ENCODE measurements around the gene ANKRD62. TPM values are rescaled to one million over a fixed set of nuclear protein-coding genes. Genes with fewer than 3 reads are reported as not detected.
A peak's percentile ranks its signal among the peaks of the same experiment; 100 is the strongest.
"Not testable (repeated sequence)": the region's sequence is repeated elsewhere in the genome, so short reads cannot be mapped to it uniquely, and the experiment has no call there.

Gene ANKRD62
- total RNA-seq, 1 donor from 2014 or later, result not detected

DNA sequence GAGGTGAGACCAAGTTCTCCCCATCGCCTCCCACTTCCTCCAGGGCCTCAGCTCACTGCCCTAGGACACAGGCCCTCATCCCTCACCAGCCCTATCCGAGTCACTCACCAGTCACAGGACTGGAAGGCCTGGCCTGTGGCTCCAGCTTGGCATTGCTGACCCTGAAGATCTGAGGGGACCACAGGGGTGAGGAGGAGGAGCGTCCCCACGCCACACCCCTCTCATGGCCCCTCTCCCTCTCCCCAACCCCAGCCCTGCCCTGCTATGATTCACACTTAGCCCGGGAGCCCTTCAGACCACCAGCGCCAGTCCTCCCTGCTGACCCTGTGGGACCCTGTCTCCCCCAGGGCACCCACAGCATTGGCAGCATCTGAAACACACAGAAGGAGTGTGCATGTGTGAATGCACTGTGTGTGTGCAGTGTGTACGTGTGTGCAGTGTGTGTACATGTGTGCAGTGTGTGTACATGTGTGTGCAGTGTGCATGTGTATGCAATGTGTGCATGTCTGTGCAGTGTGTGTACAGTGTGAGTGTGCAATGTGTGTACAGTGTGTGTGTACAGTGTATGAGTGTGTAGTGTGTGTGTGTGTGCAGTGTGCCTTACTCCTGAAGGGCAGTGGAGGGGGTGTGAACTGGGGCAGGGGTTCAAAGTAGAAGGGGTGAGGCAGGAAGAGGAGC lies 29.4 kb upstream of the ANKRD62 start:
- ATAC-seq (no peak), DNase-seq (ENCODE audit: low spot score) (no peak)

DNA sequence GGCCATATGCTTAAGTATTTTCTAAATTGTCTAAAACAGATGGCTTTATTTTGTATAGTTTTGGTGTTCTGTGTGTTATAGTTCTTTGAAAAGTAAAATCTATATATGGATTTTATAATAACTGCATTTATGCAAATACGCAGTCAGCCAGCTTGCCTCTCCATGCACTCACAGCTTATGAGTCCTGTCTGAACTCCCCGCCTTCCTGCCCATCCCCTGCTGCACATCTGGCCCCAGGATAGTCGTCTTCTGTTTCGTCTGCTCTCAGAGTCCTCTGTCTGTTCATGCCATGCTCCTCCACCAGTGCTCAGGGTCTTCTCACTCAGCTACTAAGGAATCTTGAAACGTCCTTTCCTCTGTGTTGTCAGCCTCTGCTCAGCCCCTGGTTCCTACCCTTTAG lies 28.2 kb upstream of the ANKRD62 start:
- DNase-seq (ENCODE audit: low spot score) (no peak), ATAC-seq (no peak)

DNA sequence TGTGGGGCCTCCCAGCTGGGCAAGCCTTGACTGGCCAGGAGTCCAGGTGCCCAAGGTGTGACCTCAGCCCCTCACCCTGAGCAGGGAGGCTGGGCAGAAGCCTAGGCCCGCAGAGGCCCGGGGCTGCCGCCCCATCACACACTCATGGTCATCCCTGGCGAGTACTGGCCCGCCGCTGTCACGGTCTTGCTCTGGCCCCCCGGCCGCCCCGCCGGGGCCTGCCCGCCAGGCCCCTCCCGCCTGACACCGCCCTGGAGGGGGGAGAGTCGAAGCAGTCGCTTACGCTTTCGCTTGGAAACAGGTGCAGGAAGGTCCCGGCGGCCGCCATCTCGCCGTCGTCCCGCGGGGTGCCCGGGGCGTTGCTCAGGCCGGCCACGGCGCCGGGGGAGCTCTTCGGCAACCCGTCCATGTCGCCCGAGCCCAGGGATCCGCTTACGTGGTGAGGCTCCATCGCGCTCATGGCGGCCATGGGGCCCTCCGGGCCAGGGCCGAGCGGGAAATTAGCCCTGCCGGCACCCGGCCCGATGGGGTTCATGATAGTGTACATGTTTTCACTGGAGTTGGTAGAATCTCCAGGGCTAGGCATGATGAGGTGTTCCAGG lies 26.6 kb upstream of the ANKRD62 start:
- DNase-seq (ENCODE audit: low spot score) (no peak), ATAC-seq (no peak)

DNA sequence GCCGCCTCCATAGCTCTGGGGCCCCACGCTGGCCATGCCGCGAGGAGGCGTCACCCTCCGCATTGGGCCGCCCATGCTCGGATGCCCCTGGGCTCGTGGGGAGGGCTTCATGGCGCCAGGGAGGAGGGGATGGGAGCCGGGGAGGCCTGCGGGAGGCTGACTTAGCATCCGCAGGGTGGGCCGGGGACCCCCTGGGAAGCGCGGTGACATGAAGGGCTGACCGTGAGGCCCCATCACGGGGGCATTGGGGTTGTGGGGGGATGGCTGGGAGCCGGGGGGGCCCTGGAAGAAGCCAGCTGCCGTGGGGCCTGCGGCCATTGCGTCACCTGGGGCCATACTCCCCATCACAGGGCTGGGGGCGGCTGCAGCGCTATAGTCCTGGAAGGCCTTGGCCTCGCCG lies 26.0 kb upstream of the ANKRD62 start:
- DNase-seq (ENCODE audit: low spot score) (no peak), ATAC-seq (no peak)

DNA sequence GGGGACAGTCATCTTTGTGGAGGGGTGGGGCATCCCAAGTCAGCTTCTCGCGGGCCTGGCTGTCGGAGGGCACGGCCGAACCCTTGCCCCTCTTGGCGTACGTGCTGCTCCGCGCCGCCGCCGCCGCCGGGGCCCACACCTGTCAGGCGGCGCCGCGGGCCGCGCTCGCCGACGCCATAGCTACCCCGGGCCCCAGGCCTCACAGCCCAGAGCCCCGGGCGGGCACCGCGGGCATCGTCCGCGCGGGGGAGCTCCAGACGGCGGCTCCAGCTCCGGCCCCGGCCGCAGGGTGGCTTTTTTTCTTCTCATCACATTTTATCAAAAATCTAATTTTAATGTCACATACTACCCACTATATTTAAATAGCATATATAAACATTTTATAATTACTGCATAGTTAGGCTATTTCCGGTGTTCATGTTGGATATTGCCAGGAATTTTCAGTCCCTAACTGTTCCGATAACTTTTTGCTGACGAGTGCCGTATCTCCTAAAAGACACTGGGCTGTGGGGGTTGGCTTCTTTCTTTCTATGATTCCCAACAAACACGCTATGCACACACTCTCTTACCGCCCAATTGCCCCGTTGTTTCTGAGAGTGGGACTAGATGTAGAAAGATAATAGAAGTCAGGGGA lies 25.2 kb upstream of the ANKRD62 start:
- DNase-seq (ENCODE audit: low spot score), result not testable (repeated sequence)
- peak; percentile 37 for ATAC-seq

DNA sequence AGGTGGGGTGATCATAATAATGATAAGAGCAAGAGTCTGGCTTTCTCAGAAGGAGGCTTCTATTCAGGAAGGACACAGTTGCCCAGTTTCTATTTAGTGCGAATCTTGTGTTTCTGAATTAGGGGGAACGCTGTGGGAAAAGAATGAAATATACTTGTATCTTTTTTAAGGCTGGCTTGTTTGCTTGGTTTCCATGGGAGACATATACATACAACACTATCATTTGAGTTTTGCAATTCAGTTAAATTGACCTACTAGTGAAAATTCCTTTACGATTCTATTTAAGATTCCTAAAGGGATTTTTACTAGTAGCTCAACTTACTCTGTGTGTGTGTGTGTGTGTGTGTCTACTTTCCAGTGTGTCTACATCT lies 24.7 kb upstream of the ANKRD62 start:
- no peak for ATAC-seq
- no peak for DNase-seq (ENCODE audit: low spot score)

DNA sequence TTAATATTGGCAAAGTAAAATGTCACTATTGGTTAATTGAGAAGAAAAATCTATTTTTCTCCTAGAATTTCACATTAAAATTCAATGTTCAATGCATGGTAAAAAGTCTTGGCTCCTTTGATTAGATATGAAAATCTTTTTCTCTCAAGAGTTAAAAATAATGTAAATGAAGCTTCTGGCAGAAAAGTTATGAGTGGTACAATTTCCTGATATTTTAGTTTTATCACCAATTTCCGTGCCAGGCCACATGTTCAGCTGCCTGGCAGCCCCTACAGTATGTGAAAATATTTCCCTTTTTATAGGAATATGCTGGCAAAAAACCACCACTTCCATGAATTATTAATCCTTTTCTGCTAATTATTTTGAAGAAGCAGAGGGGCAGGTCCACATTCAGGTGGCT lies 22.6 kb upstream of the ANKRD62 start:
- not testable (repeated sequence) for DNase-seq (ENCODE audit: low spot score); ATAC-seq

DNA sequence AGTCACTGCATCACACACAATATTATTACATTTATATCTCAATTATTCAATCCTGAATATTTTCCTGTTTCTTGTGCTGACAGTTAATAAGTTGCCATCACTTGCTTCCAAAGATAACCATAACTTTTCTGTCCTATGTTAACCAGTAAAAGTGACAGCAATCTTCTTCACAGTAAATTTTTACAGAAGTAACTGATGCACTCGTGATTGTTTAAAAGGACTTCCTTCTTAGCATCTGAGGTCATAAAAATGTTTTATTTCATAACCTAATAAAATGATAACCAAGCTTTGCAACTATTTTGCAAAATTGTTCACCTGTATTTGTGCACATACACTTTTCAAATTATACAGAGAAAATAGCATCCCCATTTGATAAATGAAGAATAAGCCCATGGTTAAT lies 20.6 kb upstream of the ANKRD62 start:
- DNase-seq (ENCODE audit: low spot score), result no peak
- no peak for ATAC-seq

DNA sequence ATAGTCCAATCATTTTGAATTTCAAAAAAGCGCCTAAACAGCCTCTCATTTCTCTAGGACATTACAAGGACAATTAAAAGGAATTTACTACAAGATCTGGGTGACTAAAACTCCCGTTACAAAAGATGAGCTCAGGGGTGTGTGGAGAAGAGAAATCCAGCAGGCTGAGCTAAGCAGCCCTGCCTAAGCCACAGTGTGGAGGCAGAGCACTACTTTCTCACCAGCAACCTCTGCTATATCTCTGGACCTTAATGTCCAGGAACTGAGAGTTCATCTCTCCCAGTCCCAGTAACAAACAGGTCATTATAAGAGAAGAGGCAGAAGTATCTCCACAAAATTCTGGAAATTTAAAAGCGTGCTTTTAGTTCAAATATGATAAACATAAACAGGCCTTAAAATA lies 18.9 kb upstream of the ANKRD62 start:
- no peak for DNase-seq (ENCODE audit: low spot score)
- ATAC-seq, result no peak

DNA sequence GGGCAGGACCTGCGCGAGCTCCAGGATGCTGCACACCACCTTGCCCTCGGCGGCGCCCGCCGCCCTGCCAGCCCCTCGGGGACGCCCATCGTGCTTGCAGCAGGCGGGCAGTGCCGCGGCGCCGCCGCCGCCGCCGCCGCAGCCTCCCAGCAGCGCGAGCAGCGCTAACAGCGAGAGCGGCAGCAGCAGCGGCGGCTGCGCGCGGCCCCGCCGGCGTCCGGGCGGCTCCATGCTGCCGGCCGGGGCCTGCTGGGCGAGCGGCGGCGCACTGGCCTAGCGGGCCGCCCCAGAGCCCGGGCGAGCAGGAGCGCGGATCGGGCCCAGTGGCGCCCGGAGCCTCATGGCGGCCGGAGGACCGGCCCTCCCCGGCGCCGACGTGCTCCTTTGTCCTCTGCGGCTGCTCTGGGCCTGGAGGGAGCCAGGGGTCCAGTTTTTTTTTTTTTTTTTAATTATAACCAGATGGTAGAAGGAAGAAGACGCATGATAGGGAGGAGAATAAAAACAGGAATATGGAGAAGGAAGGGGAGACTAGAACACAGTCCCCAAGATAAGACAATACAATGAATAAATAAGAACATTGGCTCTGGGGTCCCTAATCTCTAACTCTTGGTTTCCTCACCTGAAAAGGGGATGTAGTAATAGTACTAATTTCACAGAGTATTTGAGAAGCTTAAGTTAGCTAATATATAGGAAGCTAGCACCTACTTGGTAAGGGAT lies 17.1 kb upstream of the ANKRD62 start:
- ATAC-seq, result peak; percentile 91
- DNase-seq (ENCODE audit: low spot score), result no peak

DNA sequence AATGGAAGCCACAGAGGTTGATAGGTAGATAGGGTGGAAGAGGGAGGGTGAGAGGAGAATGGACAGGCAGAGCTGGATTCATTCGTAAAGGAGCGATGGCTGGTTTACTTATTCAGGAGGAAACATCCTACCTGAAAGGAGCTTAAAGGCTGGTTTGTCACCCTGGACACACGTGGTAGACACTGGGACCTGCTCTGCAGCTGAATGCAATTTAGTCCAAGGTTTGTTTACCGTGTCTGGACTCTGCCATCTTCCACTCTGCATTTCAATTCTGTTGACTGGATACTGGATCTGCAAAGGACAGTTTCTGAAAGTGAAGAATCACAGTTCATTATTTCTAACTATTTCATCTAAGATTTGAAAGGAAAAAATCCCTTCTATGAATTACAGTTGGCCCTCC lies 15.6 kb upstream of the ANKRD62 start:
- peak; percentile 54 for ATAC-seq

DNA sequence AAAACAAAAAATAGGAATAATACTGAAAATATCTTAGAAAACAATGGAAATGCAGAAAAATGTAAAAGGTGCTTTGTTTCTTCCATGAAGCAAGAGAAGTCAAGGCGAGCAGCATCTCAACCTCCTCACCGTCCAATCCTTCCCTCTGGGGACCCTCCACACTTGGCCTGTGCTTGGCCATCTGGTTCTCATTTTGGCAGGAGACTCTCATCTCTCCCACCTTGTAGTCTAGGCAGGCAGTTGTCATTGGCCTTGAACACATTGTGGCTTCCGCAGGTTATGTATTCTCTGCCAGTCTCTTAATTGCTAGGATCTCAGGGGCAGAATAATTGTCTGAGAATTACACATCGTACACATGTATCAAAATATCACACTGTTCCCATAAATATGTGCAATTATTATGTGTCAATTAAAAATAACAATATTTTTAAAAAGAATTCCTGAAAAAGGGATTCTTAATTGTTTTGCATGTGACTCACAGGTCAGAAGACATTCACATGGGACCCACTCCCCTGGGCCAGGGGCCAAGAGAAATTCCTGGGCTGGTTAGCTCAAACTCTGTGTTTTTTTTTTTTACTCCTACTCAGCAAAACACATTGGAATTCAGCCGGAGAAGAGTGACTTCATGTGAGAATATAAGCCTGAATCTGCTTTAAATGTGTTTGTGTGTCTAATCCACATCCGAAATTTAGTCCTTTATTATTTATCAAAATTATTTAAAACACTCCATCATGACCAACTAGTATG lies 14.0 kb upstream of the ANKRD62 start:
- ATAC-seq (no peak), DNase-seq (ENCODE audit: low spot score) (no peak)

More for the DNA sequence above, 15.6 kb upstream of the ANKRD62 start:
- not testable (repeated sequence) for DNase-seq (ENCODE audit: low spot score)

DNA sequence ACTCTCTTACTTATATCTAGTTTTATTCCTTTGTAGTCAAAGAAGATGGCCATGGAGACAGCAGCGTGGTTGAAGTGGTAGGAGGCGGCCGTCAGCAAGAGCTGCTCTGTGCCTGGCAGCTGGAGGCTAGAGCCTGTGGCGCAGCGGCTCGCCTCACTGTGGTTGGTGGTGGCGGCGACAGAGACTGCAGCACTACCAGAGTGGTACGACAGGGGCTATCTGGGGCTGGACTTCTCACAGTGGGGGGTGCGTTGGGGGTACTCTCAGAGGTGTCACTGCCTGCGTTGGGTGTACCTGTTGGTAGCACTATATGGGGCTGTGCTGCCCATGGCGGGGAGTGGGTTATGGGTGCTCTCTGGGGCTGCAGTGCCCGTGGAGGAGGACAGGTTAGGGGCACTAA lies 8.5 kb upstream of the ANKRD62 start:
- DNase-seq (ENCODE audit: low spot score) (no peak), ATAC-seq (no peak)

DNA sequence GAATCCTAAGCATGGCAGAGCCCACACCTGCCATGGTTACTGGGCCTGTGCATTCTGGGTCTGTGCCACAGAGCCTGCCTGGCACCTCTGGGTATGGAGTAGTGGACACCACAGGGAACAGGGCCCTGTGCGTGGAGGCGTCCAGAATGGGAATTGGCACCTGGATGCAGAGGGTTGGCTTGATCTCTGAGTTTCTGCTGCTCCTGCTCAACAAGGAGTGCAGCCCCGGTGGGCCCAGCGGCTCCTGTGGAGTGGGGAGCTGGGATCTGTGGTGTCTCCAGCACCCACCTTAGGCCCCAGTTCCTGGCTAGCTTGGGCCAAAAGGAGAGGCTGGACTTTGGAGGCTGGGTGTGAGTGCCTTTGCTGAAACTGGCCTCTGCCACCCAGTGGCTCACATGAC lies 7.9 kb upstream of the ANKRD62 start:
- ATAC-seq, result no peak
- no peak for DNase-seq (ENCODE audit: low spot score)

DNA sequence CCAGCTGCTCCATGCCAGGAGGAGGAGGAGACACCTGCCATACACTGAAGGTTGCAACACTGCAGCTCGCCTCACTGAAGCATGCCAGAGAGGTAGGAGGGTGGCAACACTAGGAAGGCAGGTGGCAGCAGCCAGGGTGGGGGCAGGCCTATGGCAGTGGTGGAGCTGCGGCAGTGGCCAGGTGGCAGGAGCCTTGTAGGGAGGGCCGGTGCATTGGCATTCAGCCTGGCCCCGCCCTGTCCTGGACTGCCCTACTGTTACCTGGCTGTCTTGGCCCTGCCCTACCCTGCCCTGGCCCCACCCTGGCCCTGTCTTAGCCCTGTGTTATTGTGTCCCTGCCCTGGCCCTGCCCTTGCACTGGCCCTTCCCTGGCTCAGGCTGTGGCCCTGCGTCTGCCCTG lies 7.4 kb upstream of the ANKRD62 start:
- ATAC-seq (peak; percentile 5), DNase-seq (ENCODE audit: low spot score) (no peak)

DNA sequence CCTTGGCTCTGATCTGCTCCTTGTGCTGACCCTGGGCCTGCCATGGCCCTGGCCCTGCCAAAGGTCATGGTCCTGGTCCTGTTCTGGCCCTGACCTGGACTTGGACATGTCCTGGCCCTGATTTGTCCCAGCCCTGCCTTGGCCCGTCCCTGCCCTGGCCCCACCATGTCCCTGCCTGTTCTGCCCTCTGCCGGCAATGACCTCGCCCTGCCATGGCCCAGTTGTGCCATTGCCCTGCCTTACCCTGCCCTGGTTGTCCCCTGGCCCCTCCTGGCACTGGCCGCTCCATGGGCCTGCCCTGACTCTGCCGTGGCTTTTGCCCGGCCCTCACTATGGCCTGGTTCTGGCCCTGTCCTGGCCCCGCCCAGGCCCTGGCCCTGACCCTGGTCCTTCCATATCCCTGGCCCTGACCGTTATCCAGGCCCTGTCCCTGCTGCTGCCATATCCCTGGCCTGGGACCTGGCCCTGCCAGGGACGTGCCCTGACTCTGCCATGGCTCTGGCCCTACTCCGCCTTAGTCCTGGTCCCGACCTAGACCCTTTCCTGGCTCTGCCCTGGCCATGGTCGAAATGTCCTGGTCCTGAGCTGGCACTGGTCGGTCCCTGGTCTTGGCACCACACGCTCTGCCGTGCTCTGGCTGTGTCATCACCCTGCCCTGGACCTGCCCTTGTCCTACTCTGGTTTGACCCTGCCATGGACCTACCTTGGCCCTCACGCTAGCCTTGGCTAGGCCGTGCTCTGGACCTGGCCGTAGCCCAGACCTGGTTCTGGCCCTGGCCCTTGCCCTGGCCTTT lies 6.8 kb upstream of the ANKRD62 start:
- ATAC-seq, result peak; percentile 57
- no peak for DNase-seq (ENCODE audit: low spot score)

DNA sequence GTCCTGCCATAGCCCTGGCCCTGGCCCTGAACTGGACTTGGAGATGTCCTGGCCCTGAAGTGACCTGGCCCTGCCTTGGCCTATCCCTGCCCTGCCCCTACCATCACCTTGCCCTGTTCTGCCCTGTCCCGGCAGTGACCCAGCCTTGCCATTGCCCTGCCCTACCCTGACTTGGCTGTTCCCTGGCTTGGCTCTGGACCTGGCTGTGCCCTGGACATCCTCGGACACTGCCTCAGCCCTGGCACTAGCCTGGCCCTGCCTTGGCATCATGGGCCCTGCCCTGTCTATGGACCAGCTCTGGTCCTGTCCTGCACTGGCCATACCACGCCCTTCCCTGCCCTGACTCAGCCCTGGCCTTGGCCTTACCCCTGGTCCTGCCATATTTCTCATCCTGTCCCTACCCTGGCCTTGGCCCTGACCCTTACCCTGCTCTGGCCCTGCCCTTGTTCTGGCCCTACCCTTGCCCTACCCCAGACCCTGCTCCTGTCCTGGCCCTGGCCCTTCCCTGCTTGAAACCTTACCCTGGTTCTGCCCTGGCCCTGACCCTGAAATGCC lies 6.1 kb upstream of the ANKRD62 start:
- ATAC-seq (peak; percentile 43), DNase-seq (ENCODE audit: low spot score) (no peak)

DNA sequence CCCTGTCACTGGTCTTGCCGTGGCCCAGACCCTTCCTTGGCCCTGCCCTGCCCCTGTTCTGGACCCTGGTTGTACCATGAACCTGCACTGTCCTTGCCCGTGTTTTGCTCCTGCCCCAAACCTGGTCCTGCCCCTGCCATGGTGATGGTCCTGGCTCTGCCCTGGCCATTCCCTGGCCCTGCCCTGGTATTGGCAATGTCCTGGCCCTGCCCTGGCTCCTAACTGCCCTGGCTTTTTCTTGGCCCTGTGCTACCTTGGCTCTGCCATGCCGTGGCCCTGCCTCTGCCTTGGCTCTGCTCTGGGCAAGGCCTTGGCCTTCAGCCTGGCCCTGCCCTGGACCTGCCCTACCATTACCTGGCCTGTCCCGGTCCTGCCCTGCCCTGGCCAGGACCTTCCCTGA lies 5.5 kb upstream of the ANKRD62 start:
- DNase-seq (ENCODE audit: low spot score) (no peak), ATAC-seq (peak; percentile 28)

DNA sequence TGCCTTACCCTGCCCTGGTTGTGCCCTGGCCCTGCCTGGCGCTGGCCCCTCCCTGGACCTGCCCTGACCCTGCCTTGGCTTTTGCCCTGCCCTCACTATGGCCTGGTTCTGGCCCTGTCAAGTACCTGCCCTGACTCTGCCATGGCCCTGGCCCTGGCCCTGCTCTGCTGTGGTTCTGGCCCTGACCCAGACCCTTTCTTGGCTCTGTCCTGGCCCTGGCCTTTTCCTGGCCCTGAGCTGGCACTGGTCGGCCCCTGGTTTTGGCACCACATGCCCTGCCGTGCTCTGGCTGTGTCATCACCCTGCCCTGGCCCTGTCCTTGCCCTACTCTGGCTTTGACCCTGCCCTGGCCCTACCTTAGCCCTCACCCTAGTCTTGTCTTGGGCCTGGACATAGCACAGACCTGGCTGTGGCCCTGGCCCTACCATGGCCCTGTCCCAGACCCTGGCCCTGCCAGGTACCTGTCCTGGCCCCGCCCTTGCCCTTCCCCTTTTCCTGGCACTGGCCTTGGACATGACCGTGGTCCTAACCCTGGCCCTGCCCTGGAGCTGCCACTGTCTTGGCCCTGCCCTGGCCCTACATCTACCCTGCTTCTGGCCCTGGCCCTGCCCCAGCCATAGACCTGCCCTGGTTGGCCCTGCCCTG lies 4.8 kb upstream of the ANKRD62 start:
- DNase-seq (ENCODE audit: low spot score), result no peak
- ATAC-seq, result peak; percentile 38

Data from left lobe of liver (tissue), 2 donors.